HEK293T (cell line): ENCODE measurements around the gene COL9A2.

Source experiments
- CTCF ChIA-PET: fragments of 350-600 bp; formaldehyde crosslinking; extraction: SDS; loops from one replicate; lab custom pipeline; 2021; ENCODE audit warnings: antibody characterized with exemption, inconsistent platforms; lab: Yijun Ruan, JAX
- POLR2A ChIA-PET: fragments of 350-600 bp; formaldehyde crosslinking; extraction: SDS; loops from one replicate; lab custom pipeline; 2020; ENCODE audit warnings: antibody characterized with exemption, inconsistent platforms; lab: Yijun Ruan, JAX
- DNase-seq: peaks from one replicate; pipeline ENCODE4 v3.0.0; 2012; ENCODE audit warnings: mixed read lengths; ENCODE audit errors: extremely low spot score
- ARNT ChIP-seq: fragments of 450-650 bp; IDR thresholded peaks from 2 replicates; pipeline ENCODE4 v1.6.1; 2017; ENCODE audit warnings: mild to moderate bottlenecking
- BHLHE40 ChIP-seq: fragments of 450-650 bp; IDR thresholded peaks from 2 replicates; pipeline ENCODE4 v1.6.1; 2016; ENCODE audit warnings: mild to moderate bottlenecking, moderate library complexity, borderline replicate concordance
- CTBP1 ChIP-seq: fragments of 450-650 bp; IDR thresholded peaks from 2 replicates; pipeline ENCODE4 v1.6.1; 2016; ENCODE audit warnings: borderline replicate concordance
- ELF4 ChIP-seq: fragments of 450-650 bp; IDR thresholded peaks from 2 replicates; pipeline ENCODE4 v1.6.1; 2017; ENCODE audit warnings: antibody characterized with exemption
- FOXA1 ChIP-seq: fragments of 450-650 bp; IDR thresholded peaks from 2 replicates; pipeline ENCODE4 v1.6.1; 2016; ENCODE audit warnings: mild to moderate bottlenecking
- FOXK2 ChIP-seq: fragments of 450-650 bp; IDR thresholded peaks from 2 replicates; pipeline ENCODE4 v1.6.1; 2016; ENCODE audit warnings: mild to moderate bottlenecking
- FOXM1 ChIP-seq: fragments of 450-650 bp; IDR thresholded peaks from 2 replicates; pipeline ENCODE4 v1.6.1; 2017; ENCODE audit warnings: mild to moderate bottlenecking, borderline replicate concordance
- HDGF ChIP-seq: fragments of 450-650 bp; IDR thresholded peaks from 2 replicates; pipeline ENCODE4 v1.6.1; 2017; ENCODE audit warnings: antibody characterized with exemption, borderline replicate concordance
- L3MBTL2 ChIP-seq: fragments of 450-650 bp; conservative IDR thresholded peaks from 2 replicates; pipeline ENCODE4 v1.6.1; 2016; ENCODE audit warnings: mild to moderate bottlenecking
- LEF1 ChIP-seq: fragments of 450-650 bp; IDR thresholded peaks from 2 replicates; pipeline ENCODE4 v1.6.1; 2017; ENCODE audit warnings: mild to moderate bottlenecking, borderline replicate concordance
- NFRKB ChIP-seq: fragments of 450-650 bp; IDR thresholded peaks from 2 replicates; pipeline ENCODE4 v1.6.1; 2016; ENCODE audit warnings: mild to moderate bottlenecking, moderate library complexity
- SP1 ChIP-seq: fragments of 450-650 bp; IDR thresholded peaks from 2 replicates; pipeline ENCODE4 v1.6.1; 2017
- SUZ12 ChIP-seq: fragments of 450-650 bp; IDR thresholded peaks from 2 replicates; pipeline ENCODE4 v1.6.1; 2016; ENCODE audit warnings: mild to moderate bottlenecking
- TARDBP ChIP-seq: fragments of 450-650 bp; IDR thresholded peaks from 2 replicates; pipeline ENCODE4 v1.6.1; 2016
- ZNF384 ChIP-seq: fragments of 450-650 bp; IDR thresholded peaks from 2 replicates; pipeline ENCODE4 v1.6.1; 2016
- TF ChIP-seq, protein P1 (sequence below): fragments of 450-650 bp; IDR thresholded peaks from 2 replicates; pipeline ENCODE4 v1.6.1; 2016

COL9A2 gene

DNA sequence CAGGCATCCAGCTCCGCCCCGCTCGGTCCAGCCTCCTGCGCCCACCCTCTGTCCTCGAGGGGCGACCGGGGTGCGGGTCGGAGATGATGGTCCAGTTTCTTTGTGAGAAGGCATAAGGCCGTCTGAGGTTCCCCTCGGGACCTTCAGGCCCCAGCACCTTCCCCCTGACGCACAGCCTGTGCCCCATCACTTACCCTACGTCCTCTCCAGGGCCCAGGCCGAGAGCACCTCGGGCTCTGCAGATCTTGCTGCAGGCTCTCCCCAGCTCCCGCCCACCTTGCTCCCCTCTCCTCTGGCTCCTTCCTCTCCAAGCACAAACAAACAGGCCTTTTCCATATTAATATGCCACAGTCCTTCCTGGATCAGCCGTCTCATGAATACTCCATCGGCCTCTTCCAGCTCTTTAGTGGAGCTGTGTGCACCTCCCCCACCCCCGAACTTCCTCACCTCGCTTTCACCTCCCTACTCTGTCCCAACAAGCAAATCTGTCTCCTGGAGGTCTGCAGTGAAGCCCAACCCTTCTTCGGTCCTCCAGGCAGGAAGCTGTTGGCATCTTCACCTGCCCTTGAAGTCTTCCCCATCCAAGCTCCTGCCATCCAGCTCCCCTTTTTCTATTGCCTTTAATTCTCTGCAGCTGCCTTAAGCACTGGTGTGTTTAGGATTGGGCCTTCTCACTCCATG, 448 bp upstream of the COL9A2 start:
- CTCF ChIA-PET: interaction anchor here (1.5 kb wide), 1 partner anchor 174 kb away, joined by 5 read pairs; no protein-coding TSS in a partner anchor

DNA sequence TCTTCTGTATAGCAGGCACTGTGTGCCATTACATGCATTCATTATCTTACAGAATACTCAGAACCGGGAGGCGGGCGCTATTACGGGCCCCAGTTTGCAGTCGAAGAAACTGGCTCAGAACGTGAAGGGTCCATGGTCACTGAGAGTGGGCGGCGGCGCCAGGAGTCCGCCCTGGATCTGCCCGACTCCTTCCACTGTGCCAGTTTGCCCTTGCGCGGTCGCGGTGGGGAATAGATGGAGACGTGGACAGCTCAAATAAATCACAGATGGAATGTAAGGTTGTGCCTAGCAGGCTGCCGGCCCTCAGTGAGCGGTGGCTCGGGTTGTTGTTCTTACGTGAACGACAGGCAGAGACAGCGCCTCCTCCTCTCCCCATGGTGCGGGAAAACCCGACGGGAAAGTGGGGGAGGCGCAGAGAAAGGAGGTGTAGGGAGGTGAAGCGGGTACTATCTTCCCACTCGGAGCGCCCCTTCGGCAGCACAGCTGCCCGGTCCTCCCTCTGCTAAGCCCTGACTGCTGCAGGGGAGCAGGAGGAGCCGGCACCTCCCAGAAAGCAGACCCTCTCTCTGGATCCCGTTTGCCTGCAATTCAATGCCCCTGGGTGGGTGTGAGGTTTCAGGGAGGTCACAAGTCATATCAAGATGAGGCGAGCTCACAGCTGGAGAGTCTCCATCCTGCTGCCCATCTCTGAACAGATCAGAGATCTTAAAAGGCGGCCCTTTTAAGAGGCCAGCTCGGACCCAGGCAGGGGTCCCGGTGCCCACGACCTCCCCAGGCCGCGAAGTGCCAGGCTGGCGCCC, 1.1 kb downstream of the COL9A2 start:
- ChIA-PET CTCF (interaction anchor here (1.3 to 2.3 kb wide), 7 partner anchors 19 to 268 kb away, joined by 3 to 23 read pairs (median 9); no protein-coding TSS in a partner anchor), POLR2A (interaction anchor here (1.0 to 1.5 kb wide), 12 partner anchors 8 to 276 kb away, joined by 3 to 6 read pairs (median 4); partner anchors contain the start of genes CAP1, ZFP69B and ZMPSTE24)
- DNase-seq: peak; percentile 4
- TF ChIP-seq, protein P1, sequence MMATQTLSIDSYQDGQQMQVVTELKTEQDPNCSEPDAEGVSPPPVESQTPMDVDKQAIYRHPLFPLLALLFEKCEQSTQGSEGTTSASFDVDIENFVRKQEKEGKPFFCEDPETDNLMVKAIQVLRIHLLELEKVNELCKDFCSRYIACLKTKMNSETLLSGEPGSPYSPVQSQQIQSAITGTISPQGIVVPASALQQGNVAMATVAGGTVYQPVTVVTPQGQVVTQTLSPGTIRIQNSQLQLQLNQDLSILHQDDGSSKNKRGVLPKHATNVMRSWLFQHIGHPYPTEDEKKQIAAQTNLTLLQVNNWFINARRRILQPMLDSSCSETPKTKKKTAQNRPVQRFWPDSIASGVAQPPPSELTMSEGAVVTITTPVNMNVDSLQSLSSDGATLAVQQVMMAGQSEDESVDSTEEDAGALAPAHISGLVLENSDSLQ: no peak
- no peak for TF ChIP-seq SP1

More for the DNA sequence above, 448 bp upstream of the COL9A2 start:
- DNase-seq: peak; percentile 4
- TF ChIP-seq L3MBTL2 (no peak), SUZ12 (no peak), ARNT (no peak), FOXA1 (no peak)
- POLR2A ChIA-PET: no interaction called here

DNA sequence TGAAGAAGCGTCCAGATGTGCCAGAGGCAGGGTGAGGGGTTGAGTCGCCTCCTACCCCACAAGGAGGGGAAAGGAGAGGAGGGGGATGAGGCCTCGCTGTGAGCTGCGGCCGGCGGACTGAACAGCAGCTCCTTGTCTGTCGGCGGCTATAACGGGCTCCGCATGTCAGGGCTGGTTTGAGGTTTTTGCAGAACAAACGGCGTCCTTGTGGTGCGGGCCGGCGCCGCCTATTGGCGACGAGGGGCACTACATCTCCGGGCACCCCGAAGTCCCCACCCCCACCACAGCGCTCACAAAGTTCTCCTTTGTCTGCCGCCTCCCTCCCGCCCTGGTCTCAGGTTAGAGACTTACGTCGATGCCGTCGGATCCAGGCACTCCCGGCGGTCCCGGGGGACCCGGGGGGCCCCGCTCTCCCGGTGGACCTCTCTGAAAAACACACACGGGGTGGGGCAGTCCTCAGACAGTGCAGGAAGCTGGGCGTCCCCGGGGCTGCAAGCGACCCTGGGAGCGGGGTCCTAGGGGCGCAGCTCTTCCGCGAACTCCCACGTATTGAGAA, 1.8 kb downstream of the COL9A2 start:
- no peak for TF ChIP-seq FOXM1
- TF ChIP-seq, protein P1: 0 out of 2 replicates have a peak, but pooled peaks have one; percentile 22
- TF ChIP-seq ZNF384: no peak
- peak; percentile 78 for TF ChIP-seq L3MBTL2
- POLR2A ChIA-PET: interaction anchor here (0.6 to 1.5 kb wide), 14 partner anchors 8 to 275 kb away, joined by 3 to 6 read pairs (median 4); partner anchors contain the start of genes CAP1, ZFP69B and ZMPSTE24
- DNase-seq: peak; percentile 90
- CTCF ChIA-PET: interaction anchor here (0.6 to 2.3 kb wide), 27 partner anchors 10 to 1921 kb away, joined by 3 to 23 read pairs (median 5); partner anchors contain the start of gene TMCO2

DNA sequence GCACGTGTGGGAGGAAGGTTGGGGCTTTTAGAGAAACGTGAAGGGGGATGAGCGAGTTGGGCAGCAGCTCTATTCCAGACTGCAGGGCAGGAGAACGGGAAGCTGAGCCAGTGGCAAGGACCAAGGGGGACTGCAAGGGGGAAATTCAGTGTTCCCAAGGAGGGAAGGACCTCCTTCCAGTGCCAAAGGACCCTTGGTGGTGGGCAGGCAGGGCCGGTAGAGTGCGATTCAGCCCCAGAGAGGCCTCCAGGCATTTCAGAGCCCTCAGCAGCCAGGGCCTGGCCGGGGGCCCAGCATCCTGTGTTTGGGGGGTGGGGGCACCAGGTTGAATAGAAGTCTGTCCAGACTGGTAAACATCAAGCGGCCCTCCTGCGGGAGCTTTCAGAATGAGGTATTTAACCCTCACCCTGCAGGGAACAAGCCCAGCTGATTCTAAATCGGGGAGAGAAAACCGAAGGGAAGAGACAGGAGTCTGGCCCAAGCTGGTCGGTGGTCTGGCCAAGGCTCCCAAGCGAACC, 2.3 kb downstream of the COL9A2 start:
- DNase-seq: peak; percentile 5
- TF ChIP-seq LEF1: no peak
- no peak for TF ChIP-seq SP1
- TF ChIP-seq FOXM1: no peak
- no peak for TF ChIP-seq CTBP1
- TF ChIP-seq L3MBTL2: no peak
- TF ChIP-seq FOXA1: no peak
- no peak for TF ChIP-seq TARDBP
- TF ChIP-seq ELF4: no peak
- TF ChIP-seq FOXK2: no peak
- no peak for TF ChIP-seq BHLHE40
- TF ChIP-seq NFRKB: no peak
- ChIA-PET POLR2A (interaction anchor here (0.6 to 1.5 kb wide), 14 partner anchors 9 to 275 kb away, joined by 3 to 6 read pairs (median 4); partner anchors contain the start of genes CAP1, ZFP69B and ZMPSTE24), CTCF (interaction anchor here (0.6 to 2.3 kb wide), 27 partner anchors 10 to 1920 kb away, joined by 3 to 23 read pairs (median 5); partner anchors contain the start of gene TMCO2)

DNA sequence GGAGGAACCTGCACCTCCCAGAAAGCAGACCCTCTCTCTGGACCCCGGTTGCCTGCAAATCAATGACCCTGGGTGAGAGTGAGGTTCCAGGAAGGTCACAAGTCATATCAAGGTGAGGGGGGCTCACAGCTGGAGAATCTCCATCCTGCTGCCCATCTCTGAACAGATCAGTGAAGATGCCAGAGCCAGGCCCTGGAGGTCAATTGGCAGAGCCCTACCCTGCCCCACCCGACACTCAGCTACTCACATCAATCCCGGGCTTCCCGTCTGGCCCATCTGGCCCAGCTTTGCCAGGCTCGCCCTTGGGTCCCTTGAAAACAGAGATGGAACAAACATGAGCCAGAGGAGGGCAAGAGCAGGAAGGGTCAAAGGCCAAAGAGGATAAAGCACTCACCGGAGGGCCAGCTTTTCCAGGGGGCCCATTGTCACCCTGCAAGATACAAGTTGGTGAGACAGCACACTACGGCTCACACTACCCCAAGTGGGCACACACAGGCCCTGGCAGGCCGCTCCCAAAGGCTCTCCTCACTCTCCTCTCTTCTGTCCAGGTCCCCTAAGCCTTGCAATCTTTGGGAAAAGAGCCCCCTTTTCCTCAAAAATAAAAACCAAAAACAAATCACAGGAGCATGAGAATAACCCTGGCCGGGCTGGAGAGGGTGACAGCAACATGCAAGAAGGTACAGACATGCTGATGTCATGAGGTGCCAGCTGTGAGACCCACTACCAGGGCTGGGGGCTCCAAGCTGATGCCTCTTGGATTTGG, 2.9 kb downstream of the COL9A2 start:
- TF ChIP-seq HDGF (no peak), ELF4 (no peak), CTBP1 (no peak), L3MBTL2 (no peak), TARDBP (no peak), NFRKB (no peak), LEF1 (no peak), FOXM1 (no peak), BHLHE40 (no peak)
- TF ChIP-seq, protein P1: no peak
- ChIA-PET CTCF (interaction anchor here (0.7 to 2.3 kb wide), 13 partner anchors 11 to 238 kb away, joined by 3 to 23 read pairs (median 7); partner anchors contain the start of gene TMCO2), POLR2A (interaction anchor here (0.8 to 1.5 kb wide), 5 partner anchors 8 to 274 kb away, joined by 3 to 5 read pairs (median 4); partner anchors contain the start of genes CAP1 and ZMPSTE24)
- peak; percentile 2 for DNase-seq
